Endothelial cell of umbilical vein (primary cell): Measurements from ENCODE around the gene TBC1D8.

Source experiments
- CTCF ChIP-seq, 2 donors: IDR thresholded peaks; 1 replicate in 1 of 2; 2 replicates in 1 of 2; pipeline ENCODE4 v1.5.1; 2011; ENCODE audit warnings: low read length in 2 of 2, mild to moderate bottlenecking in 2 of 2, moderate library complexity in 2 of 2, control low read depth in 1 of 2, inconsistent platforms in 1 of 2, low read depth in 1 of 2; ENCODE audit not compliant: insufficient read depth in 1 of 2; ENCODE audit errors: extremely low read depth in 1 of 2
- EZH2 ChIP-seq: IDR thresholded peaks from 2 replicates; pipeline ENCODE4 v1.6.1; 2012; ENCODE audit warnings: borderline replicate concordance, low read depth, mild to moderate bottlenecking, moderate library complexity, low read length, inconsistent platforms; ENCODE audit not compliant: severe bottlenecking
- GATA2 ChIP-seq: IDR thresholded peaks from 2 replicates; pipeline ENCODE4 v1.7.0; 2011; ENCODE audit warnings: low read depth, mild to moderate bottlenecking, moderate library complexity, mixed read lengths, low read length; ENCODE audit not compliant: insufficient read length, insufficient read depth

DNA sequence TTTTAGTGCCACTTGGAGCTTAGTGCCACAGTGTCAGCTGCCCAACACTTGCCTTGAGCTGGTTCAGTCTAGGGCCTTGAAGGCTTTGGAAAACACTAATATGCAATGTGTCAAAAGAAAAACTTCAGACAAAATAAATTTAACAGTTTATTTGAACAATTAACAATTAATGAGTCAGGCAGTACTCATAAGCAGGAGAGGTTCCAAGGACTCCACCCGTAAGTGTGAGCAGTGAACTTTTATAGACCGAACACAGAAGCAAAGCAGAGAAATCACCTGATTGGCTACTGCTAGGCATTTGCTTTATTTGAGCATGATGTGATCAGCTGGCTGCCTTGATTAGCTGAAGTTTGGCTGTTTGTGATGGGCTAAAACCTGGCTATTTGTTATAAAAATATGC is 49.5 kb upstream of the TBC1D8 start:
- TF ChIP-seq GATA2: no peak
- TF ChIP-seq EZH2: no peak
- no peak for TF ChIP-seq CTCF (IDR thresholded peaks at IDR 0.05; ENCODE audit: extremely low read depth in 1 of 2, insufficient read depth in 1 of 2, low read depth in 1 of 2, low read length in 2 of 2)
